ENCODE data around the gene KBTBD13.
A peak's percentile ranks its signal among the peaks of the same experiment; 100 is the strongest.
"Not testable (repeated sequence)": the region's sequence is repeated elsewhere in the genome, so short reads cannot be mapped to it uniquely, and the experiment has no call there.

The KBTBD13 gene

DNA sequence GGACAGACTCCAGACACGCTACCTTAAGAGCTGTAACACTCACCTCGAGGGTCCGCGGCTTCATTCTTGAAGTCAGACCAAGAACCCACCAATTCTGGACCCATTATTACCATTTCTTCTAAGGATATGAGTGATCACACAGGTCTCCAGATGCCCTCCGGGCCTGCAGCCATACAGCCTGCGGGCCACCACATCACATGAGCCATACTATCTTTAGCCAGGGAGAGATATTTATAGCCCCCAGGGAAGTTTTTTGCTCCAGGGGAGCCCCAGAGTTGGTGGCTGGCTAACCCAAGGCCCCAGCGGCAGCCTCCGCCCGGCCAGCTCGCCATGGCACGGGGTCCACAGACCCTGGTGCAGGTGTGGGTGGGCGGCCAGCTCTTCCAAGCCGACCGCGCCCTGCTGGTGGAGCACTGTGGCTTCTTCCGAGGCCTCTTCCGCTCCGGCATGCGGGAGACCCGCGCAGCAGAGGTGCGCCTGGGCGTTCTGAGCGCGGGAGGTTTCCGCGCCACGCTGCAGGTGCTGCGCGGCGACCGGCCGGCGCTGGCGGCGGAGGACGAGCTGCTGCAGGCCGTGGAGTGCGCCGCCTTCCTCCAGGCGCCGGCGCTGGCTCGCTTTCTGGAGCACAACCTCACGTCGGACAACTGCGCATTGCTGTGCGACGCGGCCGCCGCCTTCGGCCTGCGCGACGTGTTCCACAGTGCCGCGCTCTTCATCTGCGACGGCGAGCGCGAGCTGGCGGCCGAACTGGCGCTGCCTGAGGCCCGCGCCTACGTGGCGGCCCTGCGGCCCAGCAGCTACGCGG lies at the start of gene KBTBD13:
TSS of gene KBTBD13 (plus strand) at position 261 of the 805 bp plus-strand sequence. CDS start at position 331, 70 bp downstream.
- no peak for DNase-seq (ENCODE audit: low read depth in 3 of 3)

- no peak for DNase-seq (ENCODE audit: low read depth in 3 of 3)
Observed at GRCh38 chr15:65026756-65027155, 49.8 kb upstream of the KBTBD13 start.

DNA sequence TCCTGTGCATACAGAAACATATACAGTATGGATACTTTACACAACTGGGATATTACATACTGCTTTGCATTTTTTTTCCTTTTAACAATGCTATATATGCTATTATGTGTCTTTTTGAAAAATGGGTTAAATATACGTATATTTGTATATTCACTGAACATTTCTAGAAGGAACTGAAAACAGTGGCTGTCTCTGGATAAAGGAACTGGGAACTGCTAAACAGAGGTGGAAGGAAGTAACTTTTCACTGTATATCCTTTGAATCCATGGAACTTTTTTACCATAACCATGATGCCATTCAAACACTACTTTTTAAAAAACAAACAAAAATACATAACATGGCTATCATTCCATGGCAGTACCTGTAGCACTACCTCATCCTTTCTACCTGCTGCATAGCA lies 49.0 kb upstream of the KBTBD13 start:
- DNase-seq (ENCODE audit: low read depth in 3 of 3) = no peak

DNA sequence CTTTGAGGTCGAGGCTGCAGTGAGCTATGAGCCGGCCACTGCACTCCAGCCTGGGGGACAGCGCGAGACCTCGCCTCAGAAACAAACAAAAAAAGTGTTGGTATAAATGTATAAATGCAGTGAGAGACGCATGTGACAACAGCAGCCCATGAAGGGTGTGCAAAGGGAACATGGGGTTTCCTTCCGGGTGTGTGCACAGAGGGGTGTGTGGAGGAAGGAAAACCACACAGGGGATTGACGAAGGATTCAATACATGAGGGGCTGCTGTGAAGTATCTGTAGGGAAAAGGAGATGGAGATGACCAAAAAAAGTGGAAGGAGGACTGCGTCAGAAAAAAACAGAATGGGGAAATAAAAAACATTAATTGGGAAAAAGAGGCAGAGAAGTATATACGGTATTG lies 48.2 kb upstream of the KBTBD13 start:
- DNase-seq (ENCODE audit: low read depth in 3 of 3) = no peak

- peak; percentile 90 to 97 (median 90) for DNase-seq (ENCODE audit: low read depth in 3 of 3)
Observed at GRCh38 chr15:65028921-65029735, 47.4 kb upstream of the KBTBD13 start, which contains the start of gene MTFMT. MTFMT (minus strand) TSS chr15:65029639; CDS start chr15:65029613, 26 bp downstream.

GRCh38 chr15:65029736-65030208 lies 46.8 kb upstream of the KBTBD13 start:
- DNase-seq (ENCODE audit: low read depth in 3 of 3) = no peak

GRCh38 chr15:65032801-65033537 lies 43.6 kb upstream of the KBTBD13 start:
- DNase-seq (ENCODE audit: low read depth in 3 of 3) = no peak

DNA sequence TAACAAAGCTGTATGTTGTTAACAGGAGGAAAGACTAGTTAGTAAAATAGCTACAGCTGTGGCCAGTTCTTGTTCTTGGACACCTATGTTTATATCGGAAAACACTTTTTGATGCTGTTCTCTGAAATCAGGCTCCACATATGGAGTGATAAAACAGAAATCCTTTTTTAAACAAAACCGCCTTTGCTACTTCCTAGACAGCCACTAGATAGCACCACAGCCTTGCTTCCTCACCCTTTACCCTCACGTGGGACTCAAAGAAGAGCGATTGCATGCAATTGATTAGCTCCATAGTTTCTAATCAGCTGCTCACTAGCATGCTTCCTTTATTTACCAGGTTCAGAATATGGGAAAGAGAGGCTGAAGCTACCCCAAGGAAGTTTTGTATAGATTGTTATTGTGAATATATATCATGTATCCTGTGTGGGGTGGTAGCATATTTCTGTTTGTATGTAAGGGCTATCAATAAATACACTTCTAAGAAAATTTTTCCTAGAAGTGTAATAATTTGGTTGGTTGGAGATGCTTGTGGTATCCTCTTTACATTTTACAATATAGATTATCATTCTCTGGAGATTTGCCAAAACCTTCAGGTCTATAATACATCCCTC lies 42.8 kb upstream of the KBTBD13 start:
- no peak for DNase-seq (ENCODE audit: low read depth in 3 of 3)

DNA sequence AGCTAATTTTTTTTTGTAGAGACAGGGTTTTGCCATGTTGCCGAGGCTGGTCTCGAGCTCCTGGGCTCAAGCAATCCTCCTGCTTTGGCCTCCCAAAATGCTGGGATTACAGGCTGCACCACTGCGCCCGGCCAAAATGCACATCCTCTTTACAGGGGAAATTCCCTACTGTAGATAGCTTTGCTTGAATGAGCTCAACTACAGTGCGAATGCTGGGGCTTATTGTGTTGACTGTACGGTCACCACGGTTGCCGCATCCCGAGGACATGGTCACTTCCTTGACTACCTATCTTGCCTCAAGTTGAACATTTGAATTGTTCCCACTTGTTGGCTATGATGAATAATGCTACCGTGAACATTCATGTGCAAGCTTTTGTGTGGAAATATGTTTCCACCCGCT lies 41.8 kb upstream of the KBTBD13 start:
- DNase-seq (ENCODE audit: low read depth in 3 of 3) = no peak

- DNase-seq (ENCODE audit: low read depth in 3 of 3) = no peak
Observed at GRCh38 chr15:65037309-65037708, 39.2 kb upstream of the KBTBD13 start.

GRCh38 chr15:65038428-65038827 lies 38.1 kb upstream of the KBTBD13 start:
- no peak for DNase-seq (ENCODE audit: low read depth in 3 of 3)

- DNase-seq (ENCODE audit: low read depth in 3 of 3) = no peak
Observed at GRCh38 chr15:65038836-65039235, 37.7 kb upstream of the KBTBD13 start.

GRCh38 chr15:65040461-65040860 lies 36.1 kb upstream of the KBTBD13 start:
- DNase-seq (ENCODE audit: low read depth in 3 of 3) = no peak

DNA sequence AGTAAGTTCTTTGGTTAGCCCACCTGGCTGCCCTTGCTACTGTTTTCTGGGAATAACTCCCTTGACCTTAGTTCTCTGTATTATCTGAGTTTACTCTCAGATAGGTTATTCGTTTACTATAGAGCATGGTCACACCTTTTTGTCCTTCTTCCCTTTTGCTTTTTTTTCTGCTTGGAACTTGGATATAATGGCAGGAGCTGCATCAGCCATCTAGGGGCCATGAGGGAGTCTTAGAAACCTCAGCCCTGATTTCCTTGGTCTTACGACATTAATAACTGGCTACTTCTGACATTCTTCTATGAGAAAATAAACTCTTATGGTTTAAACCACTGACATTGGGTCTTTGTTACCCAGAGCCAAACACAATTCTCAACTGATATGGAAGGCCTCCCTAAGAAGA lies 34.8 kb upstream of the KBTBD13 start:
- no peak for DNase-seq (ENCODE audit: low read depth in 3 of 3)

DNA sequence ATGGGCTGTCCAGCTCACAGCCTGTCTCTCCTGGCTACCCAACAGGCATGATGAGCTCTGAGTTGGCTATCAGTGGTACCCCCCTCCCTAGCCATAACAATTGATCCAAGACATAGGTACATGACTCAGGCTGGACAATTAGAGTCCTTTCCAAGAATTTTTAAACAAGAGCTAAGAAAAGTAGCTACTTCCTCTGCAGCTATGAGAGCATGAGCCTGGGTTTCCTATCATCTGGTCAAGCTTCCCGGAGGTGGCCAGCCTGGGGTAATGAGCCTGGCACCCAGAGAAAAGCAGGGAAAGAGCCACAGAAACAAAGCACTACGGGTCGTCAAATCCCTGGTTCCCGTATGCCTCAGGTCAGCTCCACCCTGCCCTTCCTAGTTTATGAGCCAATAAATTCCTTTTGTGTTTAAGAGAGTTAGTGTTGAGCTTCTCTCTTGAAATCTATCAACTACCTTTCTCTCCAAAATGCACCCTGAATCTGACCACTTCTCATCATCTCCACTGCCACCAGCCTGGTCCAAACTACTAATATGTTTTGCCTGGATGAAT lies 33.7 kb upstream of the KBTBD13 start:
- no peak for DNase-seq (ENCODE audit: low read depth in 3 of 3)

GRCh38 chr15:65044218-65044617 lies 32.3 kb upstream of the KBTBD13 start:
- DNase-seq (ENCODE audit: low read depth in 3 of 3) = not testable (repeated sequence)

- no peak for DNase-seq (ENCODE audit: low read depth in 3 of 3)
Observed at GRCh38 chr15:65044724-65045481, 31.6 kb upstream of the KBTBD13 start, which contains the start of gene SLC51B. SLC51B (plus strand) TSS chr15:65045387; CDS start chr15:65050005, 4,618 bp downstream.

DNA sequence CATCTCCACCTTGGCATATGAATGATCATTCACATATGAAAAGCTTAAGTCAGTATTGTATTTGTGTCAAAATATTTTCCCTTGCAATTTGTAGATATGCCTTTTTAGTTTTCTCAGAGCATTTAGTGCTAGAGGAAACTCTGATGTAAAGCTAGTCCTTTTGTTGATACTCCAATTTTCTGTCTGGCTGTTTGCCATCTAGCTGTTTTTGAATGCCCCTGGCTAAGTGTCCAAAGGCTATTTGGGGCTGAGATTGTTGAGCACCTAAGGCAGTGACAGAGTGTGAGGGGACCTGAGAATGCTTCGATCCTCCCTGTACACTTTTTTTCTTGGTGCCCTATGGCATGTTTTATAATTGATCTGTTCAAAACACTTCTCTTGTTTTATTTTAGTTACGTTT lies 28.3 kb upstream of the KBTBD13 start:
- DNase-seq (ENCODE audit: low read depth in 3 of 3) = no peak

GRCh38 chr15:65049418-65049840 lies 27.1 kb upstream of the KBTBD13 start:
- peak; percentile 78 to 87 (median 78) for DNase-seq (ENCODE audit: low read depth in 3 of 3)

GRCh38 chr15:65050270-65050669 lies 26.3 kb upstream of the KBTBD13 start:
- DNase-seq (ENCODE audit: low read depth in 3 of 3) = no peak

Data from stimulated activated CD4-positive, alpha-beta T cell treated with anti-CD3 and anti-CD28 coated beads, TNF-alpha, amount 100 ng/mL, for 4 hours (primary cell).